Hepatocyte (in vitro differentiated cells): Measurements from ENCODE around the gene ZDHHC16. TPM values are rescaled to one million over a fixed set of nuclear protein-coding genes. Genes with fewer than 3 reads are reported as not detected.

Source experiments
- DNase-seq: peaks from one replicate; pipeline ENCODE4 v3.0.0-alpha.2; 2016; ENCODE audit warnings: low spot score
- H2AFZ ChIP-seq: fragments of 200-600 bp; sonication (generic); 2 replicates; pipeline ENCODE4 v1.6.0; 2016; ENCODE audit warnings: antibody characterized with exemption, mild to moderate bottlenecking
- H3K27ac ChIP-seq: fragments of 200-600 bp; sonication (generic); 2 replicates; pipeline ENCODE4 v1.5.1; 2016; ENCODE audit warnings: mild to moderate bottlenecking
- H3K27me3 ChIP-seq: fragments of 200-600 bp; sonication (generic); 2 replicates; pipeline ENCODE4 v1.6.1; 2016
- H3K36me3 ChIP-seq: fragments of 200-600 bp; sonication (generic); replicated peaks from 2 replicates; pipeline ENCODE4 v1.5.1; 2016; ENCODE audit warnings: low read depth; ENCODE audit not compliant: insufficient read depth
- H3K4me1 ChIP-seq: fragments of 200-600 bp; sonication (generic); 2 replicates; pipeline ENCODE4 v1.5.1; 2016; ENCODE audit warnings: mild to moderate bottlenecking, moderate library complexity; ENCODE audit not compliant: insufficient read depth
- H3K4me2 ChIP-seq: fragments of 200-600 bp; sonication (generic); 2 replicates; pipeline ENCODE4 v1.6.0; 2016
- H3K4me3 ChIP-seq: fragments of 200-600 bp; sonication (generic); 2 replicates; pipeline ENCODE4 v1.5.1; 2016; ENCODE audit warnings: mild to moderate bottlenecking
- H3K79me2 ChIP-seq: fragments of 200-600 bp; sonication (generic); 2 replicates; pipeline ENCODE4 v1.6.0; 2017; ENCODE audit warnings: mild to moderate bottlenecking
- H3K9me2 ChIP-seq: fragments of 200-600 bp; sonication (generic); replicated peaks from 2 replicates; pipeline ENCODE4 v1.6.0; 2017; ENCODE audit warnings: mild to moderate bottlenecking; ENCODE audit not compliant: insufficient read depth
- H3K9me3 ChIP-seq: fragments of 200-600 bp; sonication (generic); 2 replicates; pipeline ENCODE4 v1.5.1; 2016; ENCODE audit warnings: low read depth, mild to moderate bottlenecking
- H4K20me1 ChIP-seq: fragments of 200-600 bp; sonication (generic); 2 replicates; pipeline ENCODE4 v1.6.0; 2016; ENCODE audit warnings: mild to moderate bottlenecking; ENCODE audit not compliant: insufficient read depth, poor library complexity, severe bottlenecking
- EZH2 ChIP-seq: fragments of 200-600 bp; sonication (generic); IDR thresholded peaks from 2 replicates; pipeline ENCODE4 v1.6.1; 2016; ENCODE audit warnings: antibody characterized with exemption, mild to moderate bottlenecking, borderline replicate concordance
- EZH2phosphoT487 ChIP-seq: fragments of 200-600 bp; sonication (generic); IDR thresholded peaks from one replicate; pipeline ENCODE4 v1.6.1; 2018; ENCODE audit warnings: antibody characterized with exemption, mild to moderate bottlenecking, low read depth, moderate library complexity; ENCODE audit not compliant: unreplicated experiment, severe bottlenecking
- WGBS: methylation state at CpG from one replicate; pipeline ENCODE4 v1.1.6; 2016; ENCODE audit warnings: low lambda C conversion rate; ENCODE audit errors: missing lambda C conversion rate; 5-methylcytosine and 5-hydroxymethylcytosine counted together
- polyA plus RNA-seq: library from polyadenylated mRNA; unstranded; fragments of >200 nt; fragmentation: Nextera tagmentation; extraction: Ambion mirVana; gene quantifications from 2 replicates; pipeline ENCODE4 v1.2.1, GENCODE V29; 2016
- total RNA-seq: library from RNA; depleted of rRNA; stranded (reverse); fragments of >200 nt; gene quantifications from 2 replicates; pipeline ENCODE4 v1.2.3, GENCODE V29; 2014
- TF ChIP-seq, protein P1 (sequence below): fragments of 200-600 bp; sonication (generic); IDR thresholded peaks from 2 replicates; pipeline ENCODE4 v1.5.1; 2016; ENCODE audit warnings: antibody characterized with exemption, mild to moderate bottlenecking; ENCODE audit not compliant: poor library complexity

The ZDHHC16 gene
- total and polyA plus RNA-seq, 2 experiments from 2014 or later, result 57.0 to 86.8 TPM

DNA sequence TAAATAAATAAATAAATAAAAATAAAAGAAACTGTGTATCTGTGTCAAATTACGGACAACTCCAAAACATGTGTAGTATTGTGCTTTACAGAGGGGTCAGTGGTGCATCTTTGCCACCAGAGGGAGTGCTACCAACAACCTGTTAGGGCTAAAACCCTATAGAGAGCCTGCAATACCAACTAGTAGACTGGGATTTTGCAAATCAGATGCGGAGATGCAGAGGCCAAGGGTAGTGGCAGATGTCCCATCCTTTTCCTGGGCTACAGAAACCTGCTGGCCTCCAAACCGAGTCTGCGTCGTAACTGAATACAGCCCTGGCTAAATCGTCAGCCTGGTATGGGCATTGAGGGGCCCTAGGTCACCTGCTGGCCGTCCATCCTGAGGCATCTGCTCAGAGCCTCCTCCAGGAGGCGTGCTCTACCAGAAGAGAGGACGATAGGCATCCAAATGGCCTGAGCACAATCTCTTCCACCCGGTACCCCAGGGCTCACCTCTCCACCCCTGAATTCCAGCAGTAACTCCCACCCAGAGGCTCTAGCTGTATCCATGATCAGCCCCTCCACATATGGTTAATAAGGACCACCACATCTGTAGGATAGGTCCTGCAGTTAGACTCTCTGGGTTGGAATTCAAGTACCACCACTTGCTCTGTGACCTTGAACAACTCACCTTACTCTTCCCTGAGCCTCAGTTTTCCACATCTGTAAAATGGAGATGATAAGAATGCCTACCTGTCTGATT lies 38.6 kb upstream of the ZDHHC16 start:
- no peak for TF ChIP-seq EZH2phosphoT487
- no peak for TF ChIP-seq EZH2
- TF ChIP-seq, protein P1, sequence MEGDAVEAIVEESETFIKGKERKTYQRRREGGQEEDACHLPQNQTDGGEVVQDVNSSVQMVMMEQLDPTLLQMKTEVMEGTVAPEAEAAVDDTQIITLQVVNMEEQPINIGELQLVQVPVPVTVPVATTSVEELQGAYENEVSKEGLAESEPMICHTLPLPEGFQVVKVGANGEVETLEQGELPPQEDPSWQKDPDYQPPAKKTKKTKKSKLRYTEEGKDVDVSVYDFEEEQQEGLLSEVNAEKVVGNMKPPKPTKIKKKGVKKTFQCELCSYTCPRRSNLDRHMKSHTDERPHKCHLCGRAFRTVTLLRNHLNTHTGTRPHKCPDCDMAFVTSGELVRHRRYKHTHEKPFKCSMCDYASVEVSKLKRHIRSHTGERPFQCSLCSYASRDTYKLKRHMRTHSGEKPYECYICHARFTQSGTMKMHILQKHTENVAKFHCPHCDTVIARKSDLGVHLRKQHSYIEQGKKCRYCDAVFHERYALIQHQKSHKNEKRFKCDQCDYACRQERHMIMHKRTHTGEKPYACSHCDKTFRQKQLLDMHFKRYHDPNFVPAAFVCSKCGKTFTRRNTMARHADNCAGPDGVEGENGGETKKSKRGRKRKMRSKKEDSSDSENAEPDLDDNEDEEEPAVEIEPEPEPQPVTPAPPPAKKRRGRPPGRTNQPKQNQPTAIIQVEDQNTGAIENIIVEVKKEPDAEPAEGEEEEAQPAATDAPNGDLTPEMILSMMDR, result peak; percentile 87
- Histone ChIP-seq H3K4me2 (peak overlapping the region; percentile 65), H3K79me2 (no peaks in the 10 kb centered on the region), H3K4me1 (no peaks in the 10 kb centered on the region), H3K9me3 (no peaks in the 10 kb centered on the region), H3K27me3 (no peaks in the 10 kb centered on the region), H3K4me3 (no peak overlapping the region), H3K9me2 (no peaks in the 10 kb centered on the region), H3K27ac (no peak overlapping the region), H4K20me1 (no peaks in the 10 kb centered on the region), H2AFZ (peak overlapping the region; percentile 15), H3K36me3 (no peaks in the 10 kb centered on the region)
- 7% methylated on average over 10 of the region's 10 CpGs for WGBS
- peak; percentile 86 for DNase-seq

GRCh38 chr10:97407952-97408248 lies 38.1 kb upstream of the ZDHHC16 start:
- Histone ChIP-seq H3K4me2 (no peak overlapping the region), H2AFZ (no peak overlapping the region), H3K27ac (no peak overlapping the region), H3K4me1 (no peaks in the 10 kb centered on the region), H3K9me2 (no peaks in the 10 kb centered on the region), H3K27me3 (no peaks in the 10 kb centered on the region), H3K36me3 (no peaks in the 10 kb centered on the region), H4K20me1 (no peaks in the 10 kb centered on the region), H3K4me3 (no peak overlapping the region), H3K9me3 (no peaks in the 10 kb centered on the region), H3K79me2 (no peaks in the 10 kb centered on the region)
- TF ChIP-seq, protein P1, result no peak
- no peak for TF ChIP-seq EZH2phosphoT487
- no peak for TF ChIP-seq EZH2
- 93% methylated on average over 2 of the region's 2 CpGs for WGBS
- no peak for DNase-seq

DNA sequence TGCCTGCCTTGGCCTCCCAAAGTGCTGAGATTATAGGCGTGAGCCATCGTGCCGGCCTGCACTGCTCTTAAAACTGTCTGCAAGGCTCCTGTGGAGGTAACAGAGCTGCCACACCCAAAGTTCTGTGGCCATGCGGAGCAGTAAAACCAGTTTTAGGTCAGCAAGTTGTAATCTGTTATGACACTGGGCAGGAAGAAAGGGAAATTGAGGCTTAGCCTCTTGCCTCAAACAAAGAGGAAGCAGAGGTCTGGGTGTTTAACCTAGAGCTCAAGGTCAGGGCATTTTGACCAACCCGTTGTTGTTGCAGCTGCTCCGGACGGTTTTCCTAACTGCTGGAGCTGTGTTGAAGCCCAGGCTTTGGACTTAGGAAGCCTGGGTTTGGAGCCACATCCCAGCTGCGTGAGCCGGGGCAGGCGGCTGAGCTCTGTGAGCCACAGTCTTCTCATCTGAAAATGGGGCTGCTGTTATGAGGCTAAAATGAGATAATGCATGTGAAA lies 37.4 kb upstream of the ZDHHC16 start:
- Histone ChIP-seq H3K9me3 (no peaks in the 10 kb centered on the region), H3K27me3 (no peaks in the 10 kb centered on the region), H3K27ac (no peak overlapping the region), H4K20me1 (no peaks in the 10 kb centered on the region), H3K79me2 (no peaks in the 10 kb centered on the region), H3K4me3 (no peak overlapping the region), H3K4me2 (no peak overlapping the region), H3K36me3 (no peaks in the 10 kb centered on the region), H3K4me1 (no peaks in the 10 kb centered on the region), H2AFZ (no peak overlapping the region), H3K9me2 (no peaks in the 10 kb centered on the region)
- 82% methylated on average over 10 of the region's 10 CpGs for WGBS
- TF ChIP-seq EZH2phosphoT487 (no peak), EZH2 (no peak)
- TF ChIP-seq, protein P1, result no peak
- DNase-seq, result no peak
